Large intestine (tissue), 3 donors: ENCODE data around the gene UBA6. TPM values are rescaled to one million over a fixed set of nuclear protein-coding genes. Genes with fewer than 3 reads are reported as not detected.

Source experiments
- DNase-seq, 2 donors: peaks; one replicate each; pipeline versions ENCODE4 v3.0.0 to v3.0.0-alpha.2; 2013
- H3K27ac ChIP-seq: one replicate; pipeline ENCODE4 v1.5.1; 2013; ENCODE audit warnings: low read length
- H3K27me3 ChIP-seq: 2 replicates; pipeline ENCODE4 v1.6.1; 2013; ENCODE audit warnings: low read length; ENCODE audit not compliant: control insufficient read depth, insufficient read depth
- H3K36me3 ChIP-seq: 2 replicates; pipeline ENCODE4 v1.6.1; 2013; ENCODE audit warnings: low read length; ENCODE audit not compliant: control insufficient read depth, insufficient read depth
- H3K4me1 ChIP-seq: one replicate; pipeline ENCODE4 v1.6.1; 2013; ENCODE audit warnings: low read length; ENCODE audit not compliant: control insufficient read depth, insufficient read depth
- H3K4me3 ChIP-seq: one replicate; pipeline ENCODE4 v1.5.1; 2013; ENCODE audit warnings: low read length
- H3K9me3 ChIP-seq: one replicate; pipeline ENCODE4 v1.6.1; 2013; ENCODE audit warnings: mild to moderate bottlenecking, low read depth, low read length, moderate library complexity; ENCODE audit not compliant: control insufficient read depth
- WGBS: methylation state at CpG from one replicate; pipeline ENCODE4 v1.1.5; 2013; ENCODE audit warnings: low lambda C conversion rate; ENCODE audit not compliant: insufficient coverage; 5-methylcytosine and 5-hydroxymethylcytosine counted together
- polyA plus RNA-seq: library from polyadenylated mRNA; unstranded; fragments of 120-200 nt; gene quantifications from one replicate; pipeline ENCODE4 v1.2.1, GENCODE V29; 2013

The UBA6 gene
- polyA plus RNA-seq, 1 donor = 27.2 TPM

GRCh38 chr4:67632492-67632891 lies 68.5 kb downstream of the UBA6 start:
- no peak for DNase-seq
- WGBS = 89% methylated on average over 3 of the region's 3 CpGs
- peaks cover 22% of the 10 kb centered on the region for H3K36me3 ChIP-seq

DNA sequence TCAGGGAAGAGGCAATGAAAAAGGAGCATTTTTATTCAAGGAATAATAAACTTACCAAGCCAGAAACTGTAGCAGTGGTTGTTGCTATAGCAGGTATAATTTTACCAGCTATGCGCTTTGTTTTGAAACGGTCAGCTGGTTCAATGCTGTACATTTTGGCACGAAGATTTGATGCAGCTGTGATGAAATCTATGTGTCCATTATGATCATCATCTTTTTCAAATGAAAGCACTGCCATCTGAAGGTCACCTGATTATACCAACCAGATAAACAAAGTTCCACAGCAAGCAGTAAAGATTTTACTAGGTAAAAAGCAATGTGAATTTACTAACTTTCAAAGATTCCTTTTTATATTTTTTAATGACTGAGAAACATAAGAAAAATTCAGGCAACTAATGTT lies 76.0 kb downstream of the UBA6 start:
- Histone ChIP-seq H3K4me1 (no peaks in the 10 kb centered on the region), H3K27ac (no peak overlapping the region), H3K27me3 (no peaks in the 10 kb centered on the region), H3K36me3 (peaks cover 43% of the 10 kb centered on the region), H3K9me3 (no peaks in the 10 kb centered on the region), H3K4me3 (no peak overlapping the region)
- no peak for DNase-seq
- no CpG with 5 or more reads among the region's 3 CpGs for WGBS

More at GRCh38 chr4:67632492-67632891, 68.5 kb downstream of the UBA6 start:
- Histone ChIP-seq H3K9me3 (peaks cover 9% of the 10 kb centered on the region), H3K4me1 (no peaks in the 10 kb centered on the region), H3K27ac (no peak overlapping the region), H3K27me3 (no peaks in the 10 kb centered on the region), H3K4me3 (no peak overlapping the region)

- WGBS = no CpG with 5 or more reads among the region's 1 CpG
- peaks cover 19% of the 10 kb centered on the region for H3K36me3 ChIP-seq
- H3K4me3 ChIP-seq = no peak overlapping the region
- H3K9me3 ChIP-seq = no peaks in the 10 kb centered on the region
- DNase-seq = no peak
- H3K27me3 ChIP-seq = no peaks in the 10 kb centered on the region
- no peaks in the 10 kb centered on the region for H3K4me1 ChIP-seq
- H3K27ac ChIP-seq = no peak overlapping the region
Observed at GRCh38 chr4:67616478-67616877, 84.5 kb downstream of the UBA6 start.

GRCh38 chr4:67615119-67615518 lies 85.8 kb downstream of the UBA6 start:
- Histone ChIP-seq H3K4me1 (no peaks in the 10 kb centered on the region), H3K27ac (no peak overlapping the region), H3K4me3 (no peak overlapping the region), H3K36me3 (peaks cover 8% of the 10 kb centered on the region), H3K9me3 (no peaks in the 10 kb centered on the region), H3K27me3 (no peaks in the 10 kb centered on the region)
- 100% methylated on average over 1 of the region's 5 CpGs for WGBS
- no peak for DNase-seq

GRCh38 chr4:67614186-67614585 lies 86.8 kb downstream of the UBA6 start:
- WGBS = 100% methylated on average over 3 of the region's 4 CpGs
- Histone ChIP-seq H3K9me3 (peaks cover 3% of the 10 kb centered on the region), H3K4me1 (no peaks in the 10 kb centered on the region), H3K27me3 (no peaks in the 10 kb centered on the region), H3K27ac (no peak overlapping the region), H3K36me3 (peaks cover 7% of the 10 kb centered on the region), H3K4me3 (no peak overlapping the region)
- no peak for DNase-seq

GRCh38 chr4:67608027-67608426 lies 92.9 kb downstream of the UBA6 start:
- no peak for DNase-seq
- no peak overlapping the region for H3K27ac ChIP-seq
- 90% methylated on average over 2 of the region's 4 CpGs for WGBS
- peaks cover 3% of the 10 kb centered on the region for H3K9me3 ChIP-seq
- no peaks in the 10 kb centered on the region for H3K4me1 ChIP-seq
- no peaks in the 10 kb centered on the region for H3K36me3 ChIP-seq
- H3K4me3 ChIP-seq = no peak overlapping the region
- H3K27me3 ChIP-seq = no peaks in the 10 kb centered on the region

DNA sequence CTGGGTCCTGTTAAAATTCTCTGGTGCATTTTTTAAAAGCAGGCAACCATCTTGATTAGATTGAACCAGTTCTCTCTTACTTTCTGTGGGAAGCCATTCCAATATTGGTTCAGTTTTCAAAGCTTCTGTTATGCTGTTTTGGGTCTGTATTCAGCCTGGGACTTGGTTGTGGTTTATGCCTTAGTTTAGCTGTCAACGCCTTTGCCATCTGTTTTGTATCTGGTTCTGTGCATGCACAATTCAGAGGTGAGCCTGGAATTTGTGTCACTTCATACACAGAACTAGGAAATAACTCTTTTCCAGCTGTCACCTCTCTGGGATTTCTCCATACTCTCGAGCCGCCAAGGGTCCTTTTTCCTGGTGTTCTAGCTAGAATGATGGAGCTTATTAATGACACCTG lies 96.2 kb downstream of the UBA6 start:
- peaks cover under 1% of the 10 kb centered on the region for H3K9me3 ChIP-seq

GRCh38 chr4:67604029-67604381 lies 97.0 kb downstream of the UBA6 start:
- H3K36me3 ChIP-seq = no peaks in the 10 kb centered on the region
- H3K4me1 ChIP-seq = no peaks in the 10 kb centered on the region
- no peaks in the 10 kb centered on the region for H3K27me3 ChIP-seq
- H3K4me3 ChIP-seq = no peak overlapping the region
- H3K9me3 ChIP-seq = no peaks in the 10 kb centered on the region
- no peak overlapping the region for H3K27ac ChIP-seq
- no CpG with 5 or more reads among the region's 2 CpGs for WGBS
- no peak for DNase-seq

More for the DNA sequence above, 96.2 kb downstream of the UBA6 start:
- Histone ChIP-seq H3K27ac (no peak overlapping the region), H3K4me3 (no peak overlapping the region), H3K27me3 (no peaks in the 10 kb centered on the region), H3K4me1 (no peaks in the 10 kb centered on the region), H3K36me3 (no peaks in the 10 kb centered on the region)
- DNase-seq = no peak
- WGBS = no CpG with 5 or more reads among the region's 3 CpGs

DNA sequence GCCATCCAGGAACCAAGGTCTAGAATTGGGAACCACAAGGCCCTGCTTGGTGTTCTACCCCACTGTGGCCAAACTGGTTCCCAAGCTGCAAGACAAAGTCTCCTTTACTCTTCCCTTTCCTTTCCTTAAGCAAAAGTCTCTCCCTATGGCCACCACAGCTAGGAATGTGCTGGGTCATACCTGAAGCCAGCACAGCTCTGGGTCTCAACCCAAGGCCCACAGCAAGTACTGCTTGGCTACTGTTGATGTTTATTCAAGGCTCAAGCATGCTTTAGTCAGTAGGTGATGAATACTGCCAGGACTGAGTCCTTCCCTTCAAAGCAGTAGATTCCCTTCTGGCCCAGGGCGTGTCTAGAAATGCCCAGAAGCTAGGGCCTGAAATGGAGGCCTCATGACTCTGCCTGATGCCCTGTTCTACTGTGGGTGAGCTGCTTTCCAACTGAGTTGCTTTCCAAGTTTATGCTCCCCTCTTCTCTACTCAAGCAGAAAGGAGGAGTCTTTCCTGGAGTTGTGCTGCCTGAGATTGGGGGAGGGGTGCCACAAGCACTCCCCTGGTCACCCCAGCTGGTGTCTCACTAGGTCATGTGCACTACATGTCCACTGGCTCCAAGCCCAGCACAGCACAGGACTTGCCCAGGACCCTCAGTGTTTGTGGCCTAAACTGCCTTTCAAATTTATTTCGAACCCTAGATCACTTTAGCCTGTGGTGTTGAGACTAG lies 97.5 kb downstream of the UBA6 start:
- no peak for DNase-seq
- WGBS = no CpG with 5 or more reads among the region's 2 CpGs
- Histone ChIP-seq H3K27ac (no peak overlapping the region), H3K36me3 (no peaks in the 10 kb centered on the region), H3K27me3 (no peaks in the 10 kb centered on the region), H3K4me1 (no peaks in the 10 kb centered on the region), H3K4me3 (no peak overlapping the region), H3K9me3 (no peaks in the 10 kb centered on the region)

GRCh38 chr4:67593741-67594175 lies 107.2 kb downstream of the UBA6 start:
- DNase-seq = no peak
- no peaks in the 10 kb centered on the region for H3K9me3 ChIP-seq
- no peaks in the 10 kb centered on the region for H3K27me3 ChIP-seq
- 88% methylated on average over 1 of the region's 2 CpGs for WGBS
- H3K36me3 ChIP-seq = no peaks in the 10 kb centered on the region
- no peaks in the 10 kb centered on the region for H3K4me1 ChIP-seq
- H3K4me3 ChIP-seq = no peak overlapping the region
- H3K27ac ChIP-seq = no peak overlapping the region

- Histone ChIP-seq H3K4me3 (no peak overlapping the region), H3K4me1 (no peaks in the 10 kb centered on the region), H3K27me3 (no peaks in the 10 kb centered on the region), H3K27ac (no peak overlapping the region), H3K9me3 (no peaks in the 10 kb centered on the region), H3K36me3 (no peaks in the 10 kb centered on the region)
- WGBS = 100% methylated on average over 1 of the region's 3 CpGs
- DNase-seq = no peak
Observed at GRCh38 chr4:67587156-67587555, 113.8 kb downstream of the UBA6 start.
